HepG2 (cell line): Measurements from ENCODE around the gene TICAM2. TPM values are rescaled to one million over a fixed set of nuclear protein-coding genes. Genes with fewer than 3 reads are reported as not detected.
A peak's percentile ranks its signal among the peaks of the same experiment; 100 is the strongest.

Source experiments
- BCLAF1 ChIP-seq: fragments of 450-650 bp; IDR thresholded peaks from 2 replicates; pipeline ENCODE4 v1.6.1; 2017; ENCODE audit warnings: mild to moderate bottlenecking
- DRAP1 ChIP-seq: IDR thresholded peaks from 2 replicates; pipeline ENCODE4 v1.6.1; 2016; ENCODE audit warnings: missing genetic modification reagents, missing compliant biosample characterization
- HOXA9 ChIP-seq: sonication (generic); formaldehyde crosslinking; IDR thresholded peaks from 2 replicates; pipeline ENCODE4 v1.8.1; 2022; ENCODE audit warnings: missing genetic modification reagents, mild to moderate bottlenecking, moderate library complexity, borderline replicate concordance
- IKZF1 ChIP-seq: fragments of 450-650 bp; IDR thresholded peaks from 2 replicates; pipeline ENCODE4 v1.7.1; 2016
- KLF12 ChIP-seq: sonication (generic); formaldehyde crosslinking; IDR thresholded peaks from 2 replicates; pipeline ENCODE4 v1.4.0; 2020; ENCODE audit warnings: missing genetic modification reagents, borderline replicate concordance
- KMT2B ChIP-seq: IDR thresholded peaks from 2 replicates; pipeline ENCODE4 v1.6.1; 2016; ENCODE audit warnings: missing genetic modification reagents, missing compliant biosample characterization
- LCORL ChIP-seq, 2 experiments: fragments of 450-650 bp in 1 of 2; sonication (generic) in 1 of 2; formaldehyde crosslinking in 1 of 2; IDR thresholded peaks; 2 replicates each; pipeline versions ENCODE4 v1.5.0 to v1.6.1; 2017 to 2020; ENCODE audit warnings: antibody characterized with exemption in 1 of 2, missing genetic modification reagents in 1 of 2
- MAFK ChIP-seq, 2 experiments: IDR thresholded peaks in 1 of 2; conservative IDR thresholded peaks in 1 of 2; 2 replicates each; pipeline ENCODE4 v1.6.1; 2011; ENCODE audit warnings: improper control_type of control experiment in 2 of 2, low read length in 2 of 2
- RELA ChIP-seq: sonication (generic); formaldehyde crosslinking; IDR thresholded peaks from 2 replicates; pipeline ENCODE4 v1.4.0; 2020; ENCODE audit warnings: missing genetic modification reagents
- SIN3A ChIP-seq: IDR thresholded peaks from 2 replicates; pipeline ENCODE4 v1.6.1; 2011; ENCODE audit warnings: low read depth, mild to moderate bottlenecking, control low read depth, low read length, borderline replicate concordance
- ZBTB40 ChIP-seq, 2 experiments: fragments of 450-650 bp in 1 of 2; sonication (generic) in 1 of 2; formaldehyde crosslinking in 1 of 2; IDR thresholded peaks; 2 replicates each; pipeline versions ENCODE4 v1.6.1 to v1.8.0; 2016 to 2022; ENCODE audit warnings: antibody characterized with exemption in 1 of 2, mild to moderate bottlenecking in 1 of 2, missing genetic modification reagents in 1 of 2
- ZNF329 ChIP-seq: sonication (generic); formaldehyde crosslinking; IDR thresholded peaks from 2 replicates; pipeline ENCODE4 v1.9.0; 2021; ENCODE audit warnings: low read depth, mild to moderate bottlenecking, missing genetic modification reagents
- ZNF34 ChIP-seq: sonication (generic); formaldehyde crosslinking; IDR thresholded peaks from 2 replicates; pipeline ENCODE4 v1.4.0; 2020; ENCODE audit warnings: mild to moderate bottlenecking, missing genetic modification reagents, borderline replicate concordance
- ZNF597 ChIP-seq: sonication (generic); formaldehyde crosslinking; IDR thresholded peaks from 2 replicates; pipeline ENCODE4 v1.5.0; 2020; ENCODE audit warnings: missing genetic modification reagents
- polyA plus RNA-seq, 8 experiments: library from polyadenylated mRNA; depleted of rRNA in 3 of 8; stranded (reverse) in 7 of 8; unstranded in 1 of 8; fragments of >200 nt; fragmentation: Illumina TruSeq in 4 of 8; extraction: Trizol in 4 of 8; gene quantifications; 2 replicates each; pipeline versions ENCODE4 v1.2.1 to v1.2.3, GENCODE V29; 2011 to 2016; ENCODE audit warnings: low read depth in 4 of 8, missing spikeins in 1 of 8, mixed read lengths in 1 of 8; ENCODE audit not compliant: insufficient read depth in 1 of 8
- total RNA-seq, 5 experiments: library from RNA; depleted of rRNA; stranded (reverse); fragments of >200 nt; fragmentation: Illumina TruSeq; extraction: Trizol; gene quantifications; 2 replicates each; pipeline ENCODE4 v1.2.3, GENCODE V29; 2016; ENCODE audit warnings: low read depth in 1 of 5

TICAM2 gene
- total and polyA plus RNA-seq, 2 of the 13 experiments (the other 11 are each of a cell fraction or from before 2014, with no cell fraction given), result 0.04 TPM; not detected in 1

GRCh38 chr5:115625579-115626444 is 23.5 kb upstream of the TICAM2 start, which contains the start of gene TMED7 (continued):
- TF ChIP-seq DRAP1 (CRISPR knock-in tag) (peak; percentile 86), MAFK (conservative IDR thresholded peaks at IDR 0.05 in 1 of 2, IDR thresholded peaks at IDR 0.05 in 1 of 2; ENCODE audit: low read length in 2 of 2) (no peak), ZNF329 (CRISPR knock-in tag) (no peak), KLF12 (CRISPR knock-in tag) (no peak), ZNF597 (no peak), IKZF1 (no peak), LCORL (IDR thresholded peaks at IDR 0.05) (no peak), LCORL (CRISPR knock-in tag; IDR thresholded peaks at IDR 0.05) (peak; percentile 70; the same call in 1 of the 2 replicates), BCLAF1 (no peak), RELA (no peak), ZNF34 (CRISPR knock-in tag) (0 out of 2 replicates have a peak, but pooled peaks have one; percentile 66), HOXA9 (CRISPR knock-in tag) (no peak), SIN3A (peak; percentile 56; the same call in 1 of the 2 replicates), KMT2B (peak; percentile 97), ZBTB40 (IDR thresholded peaks at IDR 0.05) (peak; percentile 25; the same call in 1 of the 2 replicates), ZBTB40 (CRISPR knock-in tag; IDR thresholded peaks at IDR 0.05) (peak; percentile 57)
